ENCODE results near the gene PTGIS. TPM values are rescaled to one million over a fixed set of nuclear protein-coding genes. Genes with fewer than 3 reads are reported as not detected.
"Not testable (repeated sequence)": the region's sequence is repeated elsewhere in the genome, so short reads cannot be mapped to it uniquely, and the experiment has no call there.

Gene PTGIS
- total RNA-seq, result 1 to 10 TPM in 3 of 7 donors, under 1 TPM in 4; 0.34 to 1.6 (median 0.98) TPM
- 1 to 10 TPM in 1 of 3 donors, under 1 TPM in 2; 0.15 to 1.5 (median 0.86) TPM for polyA plus RNA-seq
- long read RNA-seq, donor 1, result 0 reads
- long read RNA-seq, donor 2, result 0 reads

- Histone ChIP-seq H3K36me3 (no peaks in the 10 kb centered on the region), H3K9me3 (no peaks in the 10 kb centered on the region), H3K27ac (no peak within 1 kb of the TSS), H3K27me3 (replicated peaks in 1 of 7) (peaks cover 0 to 81% (median 36%) of the 10 kb centered on the region in 7 donors), H3K4me3 (peak within 1 kb of the TSS in 4 of 8 donors; percentile 3 to 50 (median 10)), H3K4me1 (peaks cover 0 to 15% (median 6%) of the 10 kb centered on the region in 6 donors)
- DNase-seq, result no peak
- intact Hi-C loops (cut with DNase I; ENCODE audit: low total_unique reads), result no loop called here
- 18 to 63% (median 21%) methylated on average over 16 to 67 of the region's 70 CpGs for WGBS, 5 donors
- TF ChIP-seq, protein P1, sequence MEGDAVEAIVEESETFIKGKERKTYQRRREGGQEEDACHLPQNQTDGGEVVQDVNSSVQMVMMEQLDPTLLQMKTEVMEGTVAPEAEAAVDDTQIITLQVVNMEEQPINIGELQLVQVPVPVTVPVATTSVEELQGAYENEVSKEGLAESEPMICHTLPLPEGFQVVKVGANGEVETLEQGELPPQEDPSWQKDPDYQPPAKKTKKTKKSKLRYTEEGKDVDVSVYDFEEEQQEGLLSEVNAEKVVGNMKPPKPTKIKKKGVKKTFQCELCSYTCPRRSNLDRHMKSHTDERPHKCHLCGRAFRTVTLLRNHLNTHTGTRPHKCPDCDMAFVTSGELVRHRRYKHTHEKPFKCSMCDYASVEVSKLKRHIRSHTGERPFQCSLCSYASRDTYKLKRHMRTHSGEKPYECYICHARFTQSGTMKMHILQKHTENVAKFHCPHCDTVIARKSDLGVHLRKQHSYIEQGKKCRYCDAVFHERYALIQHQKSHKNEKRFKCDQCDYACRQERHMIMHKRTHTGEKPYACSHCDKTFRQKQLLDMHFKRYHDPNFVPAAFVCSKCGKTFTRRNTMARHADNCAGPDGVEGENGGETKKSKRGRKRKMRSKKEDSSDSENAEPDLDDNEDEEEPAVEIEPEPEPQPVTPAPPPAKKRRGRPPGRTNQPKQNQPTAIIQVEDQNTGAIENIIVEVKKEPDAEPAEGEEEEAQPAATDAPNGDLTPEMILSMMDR (IDR thresholded peaks at IDR 0.05 in 8 of 11, conservative IDR thresholded peaks at IDR 0.05 in 3 of 11), result no peak
- no peak for TF ChIP-seq POLR2A (IDR thresholded peaks at IDR 0.05)
- TF ChIP-seq POLR2AphosphoS5 (IDR thresholded peaks at IDR 0.05), result no peak
Measured at GRCh38 chr20:49567421-49568277, at the start of gene PTGIS. Gene PTGIS, minus strand, starts transcription at chr20:49568137. Its CDS starts 21 bp downstream, at chr20:49568116.

DNA sequence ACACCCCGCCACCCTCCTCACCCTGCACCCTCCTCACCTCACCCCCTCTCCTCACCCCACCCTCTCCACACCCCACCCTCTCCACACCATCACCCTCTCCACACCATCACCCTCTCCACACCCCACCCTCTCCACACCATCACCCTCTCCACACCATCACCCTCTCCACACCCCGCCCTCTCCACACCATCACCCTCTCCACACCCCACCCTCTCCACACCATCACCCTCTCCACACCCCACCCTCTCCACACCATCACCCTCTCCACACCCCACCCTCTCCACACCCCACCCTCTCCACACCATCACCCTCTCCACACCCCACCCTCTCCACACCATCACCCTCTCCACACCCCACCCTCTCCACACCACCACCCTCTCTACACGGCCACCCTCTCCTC, 49.5 kb upstream of the PTGIS start:
- 60 to 84% (median 73%) methylated on average over 2 to 3 of the region's 3 CpGs for WGBS, 5 donors
- H3K27ac ChIP-seq; intact Hi-C loops (cut with DNase I; ENCODE audit: low total_unique reads); H3K36me3 ChIP-seq; H3K9me3 ChIP-seq; H3K4me3 ChIP-seq; H3K27me3 ChIP-seq (replicated peaks in 1 of 7): not testable (repeated sequence)
- peaks cover 0 to 40% (median 15%) of the 10 kb centered on the region in 6 donors for H3K4me1 ChIP-seq
- DNase-seq, result peak; percentile 88

DNA sequence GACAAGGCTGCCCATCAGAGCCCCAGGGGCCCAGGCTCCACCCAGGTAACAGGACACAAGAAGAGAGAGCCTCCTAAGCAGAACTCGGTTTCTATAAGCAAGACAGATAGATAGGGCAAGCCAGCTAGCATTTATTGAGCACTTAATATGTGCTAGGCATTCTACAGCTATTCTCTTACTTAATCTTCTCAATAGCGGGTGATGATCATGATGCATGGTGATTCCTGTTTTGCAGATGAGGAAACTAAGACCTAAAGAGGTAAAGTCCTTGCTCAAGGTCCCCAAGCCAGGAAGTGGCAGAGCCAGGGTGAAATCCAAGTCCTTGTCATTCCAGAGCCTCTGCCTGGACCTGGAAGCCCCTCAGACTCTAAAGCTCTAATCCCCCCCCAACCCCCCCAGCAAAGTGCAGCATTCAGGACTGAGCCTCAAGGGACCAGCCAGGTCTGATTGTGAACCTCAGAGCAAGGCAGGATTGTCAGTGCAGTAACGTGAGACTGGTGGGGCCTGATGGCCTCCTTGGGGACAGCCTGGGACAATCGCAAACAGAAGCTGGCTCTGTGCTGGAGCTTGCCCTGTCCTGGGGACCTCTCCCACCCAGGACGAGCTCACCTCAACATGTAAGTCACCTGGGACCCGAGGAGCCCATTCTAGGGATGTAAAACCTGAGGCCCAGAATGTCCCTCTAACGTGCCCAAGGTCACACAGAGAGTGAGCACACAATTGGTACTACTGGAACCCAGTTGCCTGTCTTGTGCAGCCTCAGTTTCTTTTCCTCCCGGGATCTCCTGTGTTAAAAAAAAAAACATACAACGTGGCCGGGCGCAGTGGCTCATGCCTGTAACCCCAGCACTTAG, 48.4 kb upstream of the PTGIS start:
- Histone ChIP-seq H3K9me3 (no peaks in the 10 kb centered on the region), H3K27ac (peak overlapping the region in 1 of 8 donors; percentile 45), H3K36me3 (no peaks in the 10 kb centered on the region), H3K27me3 (replicated peaks in 1 of 7) (no peaks in the 10 kb centered on the region), H3K4me3 (no peak overlapping the region), H3K4me1 (peaks cover 0 to 47% (median 17%) of the 10 kb centered on the region in 6 donors)
- no peak for TF ChIP-seq POLR2AphosphoS5 (IDR thresholded peaks at IDR 0.05)
- TF ChIP-seq, protein P1 (IDR thresholded peaks at IDR 0.05 in 8 of 11, conservative IDR thresholded peaks at IDR 0.05 in 3 of 11), result no peak
- TF ChIP-seq POLR2A (IDR thresholded peaks at IDR 0.05), result no peak
- DNase-seq, result peak; percentile 33
- intact Hi-C loops (cut with DNase I; ENCODE audit: low total_unique reads), result no loop called here
- 79 to 88% (median 87%) methylated on average over 10 to 11 of the region's 11 CpGs for WGBS, 5 donors

- H3K36me3 ChIP-seq, result no peaks in the 10 kb centered on the region
- H3K4me3 ChIP-seq, result no peak overlapping the region
- 78 to 87% (median 81%) methylated on average over 11 to 15 of the region's 15 CpGs for WGBS, 5 donors
- DNase-seq, result peak; percentile 79
- no peaks in the 10 kb centered on the region for H3K27me3 ChIP-seq (replicated peaks in 1 of 7)
- H3K4me1 ChIP-seq, result peaks cover 7 to 47% (median 18%) of the 10 kb centered on the region in 6 donors
- H3K27ac ChIP-seq, result peak overlapping the region in 1 of 8 donors; percentile 45
- intact Hi-C loops (cut with DNase I; ENCODE audit: low total_unique reads), result no loop called here
- H3K9me3 ChIP-seq, result no peaks in the 10 kb centered on the region
- TF ChIP-seq POLR2AphosphoS5 (IDR thresholded peaks at IDR 0.05) (peak in 1 of 3 donors; percentile 52), POLR2A (IDR thresholded peaks at IDR 0.05) (no peak)
- TF ChIP-seq, protein P1 (IDR thresholded peaks at IDR 0.05 in 8 of 11, conservative IDR thresholded peaks at IDR 0.05 in 3 of 11), result no peak
Measured at GRCh38 chr20:49615401-49616153, 47.6 kb upstream of the PTGIS start.

DNA sequence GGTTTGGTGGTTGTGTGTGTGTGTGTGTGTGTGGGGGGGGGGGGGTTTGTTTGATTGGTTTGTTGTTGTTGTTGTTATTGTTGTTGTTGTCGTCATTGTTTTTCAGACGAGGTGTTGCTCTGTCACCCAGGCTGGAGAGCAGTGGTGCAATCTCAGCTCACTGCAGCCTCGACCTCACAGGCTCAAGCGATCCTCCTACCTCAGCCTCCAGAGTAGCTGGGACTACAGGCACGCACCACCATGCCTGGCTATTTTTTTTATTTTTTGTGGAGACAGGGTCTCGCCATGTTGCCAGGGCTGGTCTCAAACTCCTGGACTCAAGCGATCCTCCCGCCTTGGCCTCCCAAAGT, 47.1 kb upstream of the PTGIS start:
- intact Hi-C loops (cut with DNase I; ENCODE audit: low total_unique reads); H3K4me3 ChIP-seq; H3K27me3 ChIP-seq (replicated peaks in 1 of 7); H3K9me3 ChIP-seq; H3K36me3 ChIP-seq: not testable (repeated sequence)
- 94 to 100% (median 95%) methylated on average over 7 to 8 of the region's 8 CpGs for WGBS, 5 donors
- peak; percentile 16 for DNase-seq
- Histone ChIP-seq H3K4me1 (peaks cover 9 to 47% (median 14%) of the 10 kb centered on the region in 6 donors), H3K27ac (peak overlapping the region in 1 of 8 donors; percentile 45)
